ENCODE measurements around the gene FAM3C.

DNA sequence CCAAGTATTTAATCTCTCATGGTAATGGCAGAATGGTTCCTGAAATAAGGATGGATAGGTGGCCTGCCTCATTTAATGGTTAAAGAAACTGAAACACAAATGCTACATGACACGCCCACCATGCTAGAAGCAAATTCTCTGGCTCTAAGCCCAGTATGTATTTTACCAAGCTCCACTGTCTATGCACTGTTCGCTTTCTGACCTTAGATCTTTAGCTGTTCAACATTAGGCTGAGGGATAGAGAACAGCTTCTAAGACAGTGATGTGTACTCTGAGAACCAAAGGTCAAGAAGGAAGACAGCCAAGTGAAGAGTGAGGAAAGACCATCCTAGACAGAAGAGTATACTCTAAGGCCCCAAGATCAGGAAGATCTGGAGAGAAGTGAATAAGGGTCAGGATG, 26.6 kb downstream of the FAM3C start:
- TF ChIP-seq, protein P1, sequence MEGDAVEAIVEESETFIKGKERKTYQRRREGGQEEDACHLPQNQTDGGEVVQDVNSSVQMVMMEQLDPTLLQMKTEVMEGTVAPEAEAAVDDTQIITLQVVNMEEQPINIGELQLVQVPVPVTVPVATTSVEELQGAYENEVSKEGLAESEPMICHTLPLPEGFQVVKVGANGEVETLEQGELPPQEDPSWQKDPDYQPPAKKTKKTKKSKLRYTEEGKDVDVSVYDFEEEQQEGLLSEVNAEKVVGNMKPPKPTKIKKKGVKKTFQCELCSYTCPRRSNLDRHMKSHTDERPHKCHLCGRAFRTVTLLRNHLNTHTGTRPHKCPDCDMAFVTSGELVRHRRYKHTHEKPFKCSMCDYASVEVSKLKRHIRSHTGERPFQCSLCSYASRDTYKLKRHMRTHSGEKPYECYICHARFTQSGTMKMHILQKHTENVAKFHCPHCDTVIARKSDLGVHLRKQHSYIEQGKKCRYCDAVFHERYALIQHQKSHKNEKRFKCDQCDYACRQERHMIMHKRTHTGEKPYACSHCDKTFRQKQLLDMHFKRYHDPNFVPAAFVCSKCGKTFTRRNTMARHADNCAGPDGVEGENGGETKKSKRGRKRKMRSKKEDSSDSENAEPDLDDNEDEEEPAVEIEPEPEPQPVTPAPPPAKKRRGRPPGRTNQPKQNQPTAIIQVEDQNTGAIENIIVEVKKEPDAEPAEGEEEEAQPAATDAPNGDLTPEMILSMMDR (IDR thresholded peaks at IDR 0.05): no peak
- TF ChIP-seq POLR2A (IDR thresholded peaks at IDR 0.05): no peak
